Activated T-cell treated with anti-CD3 and anti-CD28 coated beads, Interleukin-2, amount 50 U/mL, for 72 hours (primary cell): ENCODE measurements around the gene MYO9B. TPM values are rescaled to one million over a fixed set of nuclear protein-coding genes. Genes with fewer than 3 reads are reported as not detected.

Experiments used
- ATAC-seq, 2 donors: fragments of 150-1000 bp; cut with Tn5 transposase; replicated peaks in 1 of 2; 2 replicates each; pipeline ENCODE4 v1.10.0; 2021; ENCODE audit warnings: moderate library complexity in 2 of 2, mild to moderate bottlenecking in 1 of 2
- DNase-seq, 2 donors: peaks; one replicate each; pipeline ENCODE4 v3.0.0; 2021 to 2022; ENCODE audit warnings: mixed read lengths in 1 of 2
- H3K27ac Mint-ChIP-seq: one replicate; pipeline ENCODE4 v1.8.0; 2022; ENCODE audit warnings: mild to moderate bottlenecking, moderate library complexity, mixed read lengths
- H3K27me3 Mint-ChIP-seq: one replicate; pipeline ENCODE4 v1.8.0; 2022; ENCODE audit warnings: low read depth, mixed read lengths
- H3K36me3 Mint-ChIP-seq, 2 donors: one replicate each; pipeline ENCODE4 v1.8.0; 2022; ENCODE audit warnings: mixed read lengths in 2 of 2, mild to moderate bottlenecking in 1 of 2; ENCODE audit not compliant: insufficient read depth in 2 of 2
- H3K4me1 Mint-ChIP-seq: one replicate; pipeline ENCODE4 v1.8.0; 2022; ENCODE audit warnings: low read depth, mixed read lengths
- H3K4me3 Mint-ChIP-seq, 2 donors: one replicate each; pipeline ENCODE4 v1.8.0; 2022; ENCODE audit warnings: mild to moderate bottlenecking in 2 of 2, mixed read lengths in 2 of 2, moderate library complexity in 2 of 2
- H3K9me3 Mint-ChIP-seq, 2 donors: one replicate each; pipeline ENCODE4 v1.8.0; 2022; ENCODE audit warnings: mixed read lengths in 2 of 2
- total RNA-seq, 2 donors: library from RNA; stranded (reverse); gene quantifications; one replicate each; pipeline ENCODE4 v1.2.3, GENCODE V29; 2022

MYO9B gene
- total RNA-seq, 2 donors from 2014 or later, result 106 to 135 TPM

DNA sequence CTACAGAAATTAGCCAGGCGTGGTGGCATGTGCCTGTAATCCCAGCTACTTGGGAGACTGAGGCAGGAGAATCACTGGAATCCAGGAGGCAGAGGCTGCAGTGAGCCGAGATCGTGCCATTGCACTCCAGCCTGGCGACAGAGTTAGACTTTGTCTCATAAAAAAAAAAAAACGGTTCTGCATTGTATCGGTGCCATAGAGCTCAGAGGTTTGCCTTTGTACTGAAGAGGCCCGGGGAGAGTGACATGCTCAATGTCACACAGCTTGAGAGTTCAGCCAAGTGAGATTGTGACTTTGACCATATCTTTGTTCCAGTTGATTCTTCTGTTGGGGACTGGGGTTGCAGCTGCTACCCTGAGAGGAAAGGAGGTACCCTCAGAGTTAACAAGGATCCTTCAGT, 4.7 kb upstream of the MYO9B start:
- H3K27me3 Mint-ChIP-seq, result no peaks in the 10 kb centered on the region
- no peak overlapping the region for H3K27ac Mint-ChIP-seq
- no peaks in the 10 kb centered on the region for H3K9me3 Mint-ChIP-seq
- peaks cover 52% of the 10 kb centered on the region for H3K4me1 Mint-ChIP-seq
- no peak overlapping the region for H3K4me3 Mint-ChIP-seq
- DNase-seq (no peak), ATAC-seq (no peak)
- peaks cover 10 to 29% of the 10 kb centered on the region in 2 donors for H3K36me3 Mint-ChIP-seq

DNA sequence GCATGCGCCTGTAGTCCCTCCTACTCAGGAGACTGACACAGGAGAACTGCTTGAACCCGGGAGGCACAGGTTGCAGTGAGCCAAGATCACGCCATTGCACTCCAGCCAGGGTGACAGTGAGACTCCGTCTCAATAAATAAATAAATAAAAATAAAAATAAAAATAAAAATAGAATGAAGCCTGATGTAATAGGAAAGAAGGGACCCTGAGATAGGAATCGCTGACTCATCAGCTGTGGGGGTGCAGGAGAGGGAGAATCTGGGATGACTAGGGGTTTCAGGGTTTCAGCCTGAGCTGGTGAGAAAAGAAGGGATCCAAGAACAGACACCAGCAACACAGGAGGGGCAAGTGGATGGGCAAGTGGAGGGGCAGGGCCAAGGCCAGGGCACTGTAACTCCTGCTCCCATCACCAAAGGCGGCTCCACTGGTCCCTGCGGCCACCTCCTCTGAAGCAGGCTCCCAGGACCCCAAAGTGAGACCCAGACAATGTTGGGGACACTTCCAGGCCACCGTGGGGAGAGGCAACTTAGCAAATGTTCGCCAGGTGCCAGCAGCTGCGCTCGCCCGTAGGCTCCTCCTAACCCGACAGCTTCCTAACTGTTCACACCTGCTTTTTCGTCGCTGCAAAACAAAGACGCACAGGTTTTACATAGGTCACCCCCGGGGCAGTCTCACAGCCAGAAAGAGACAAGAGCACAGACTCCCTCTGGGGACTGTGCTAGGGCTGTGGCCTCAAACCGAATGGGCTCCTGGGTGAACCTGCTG, 1.5 kb upstream of the MYO9B start:
- DNase-seq (no peak), ATAC-seq (no peak)
- H3K27ac Mint-ChIP-seq, result peak overlapping the region; percentile 92
- peaks cover 66% of the 10 kb centered on the region for H3K4me1 Mint-ChIP-seq
- peaks cover 9 to 17% of the 10 kb centered on the region in 2 donors for H3K36me3 Mint-ChIP-seq
- H3K9me3 Mint-ChIP-seq, result no peaks in the 10 kb centered on the region
- peak overlapping the region; percentile 99 to 100 for H3K4me3 Mint-ChIP-seq
- H3K27me3 Mint-ChIP-seq, result no peaks in the 10 kb centered on the region

DNA sequence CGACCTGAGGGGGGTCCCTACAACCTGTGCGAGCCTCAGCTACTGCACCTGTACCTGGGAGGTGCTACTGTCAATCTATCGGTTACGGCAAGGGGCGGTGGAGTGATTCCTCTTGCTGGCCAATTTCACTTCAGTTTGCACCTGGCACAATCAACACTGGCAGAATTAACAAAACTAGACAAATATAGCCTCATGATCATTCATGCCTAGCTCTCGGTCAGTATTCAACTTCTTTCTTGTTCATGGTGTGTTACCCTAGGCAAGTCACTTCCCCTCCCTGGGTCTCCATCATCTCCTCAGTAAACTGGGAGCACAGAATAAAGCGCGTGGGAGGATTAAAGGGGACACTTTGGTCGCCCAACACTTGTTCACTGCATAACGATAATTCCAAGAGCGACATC, 943 bp upstream of the MYO9B start:
- H3K4me1 Mint-ChIP-seq, result peaks cover 72% of the 10 kb centered on the region
- H3K27me3 Mint-ChIP-seq, result no peaks in the 10 kb centered on the region
- H3K36me3 Mint-ChIP-seq, result peaks cover 9 to 17% of the 10 kb centered on the region in 2 donors
- H3K9me3 Mint-ChIP-seq, result no peaks in the 10 kb centered on the region
- DNase-seq (no peak), ATAC-seq (no peak)
- H3K4me3 Mint-ChIP-seq, result peak overlapping the region; percentile 99 to 100
- H3K27ac Mint-ChIP-seq, result peak overlapping the region; percentile 92

DNA sequence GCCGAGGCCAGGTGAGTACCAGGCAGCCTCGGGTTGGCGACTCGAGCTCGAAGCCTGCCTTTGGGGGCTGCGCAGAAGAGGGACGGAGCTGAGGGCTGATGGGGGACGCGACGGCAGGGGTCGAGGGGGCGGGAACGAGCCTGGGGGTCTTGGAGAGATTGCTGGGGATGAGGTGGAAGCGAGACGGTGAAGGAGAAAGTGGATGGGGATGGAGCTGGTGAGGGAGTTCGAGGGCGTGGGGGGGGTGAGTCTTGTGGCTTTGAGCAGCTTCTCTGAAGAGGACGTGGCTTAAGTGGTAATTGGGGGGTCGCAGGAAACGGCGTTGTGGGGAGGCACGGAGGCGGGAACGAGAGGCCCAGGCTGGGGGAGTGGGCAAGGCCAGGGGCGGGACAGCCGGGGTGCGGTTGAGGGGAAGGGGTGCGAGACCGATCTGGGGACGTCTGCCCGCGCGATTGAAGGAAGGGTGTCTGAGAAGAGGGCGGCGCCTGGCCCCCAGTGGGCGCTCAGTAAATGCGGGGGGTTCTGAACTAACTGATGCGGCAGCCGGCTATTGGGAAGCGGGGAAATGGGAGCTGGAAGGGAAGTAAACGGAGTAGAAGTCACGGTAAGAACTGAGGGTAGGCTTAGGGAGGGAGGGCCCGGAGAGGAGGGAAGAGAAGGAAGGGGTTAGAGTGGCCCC, 426 bp downstream of the MYO9B start:
- peaks cover 9 to 16% of the 10 kb centered on the region in 2 donors for H3K36me3 Mint-ChIP-seq
- no peaks in the 10 kb centered on the region for H3K27me3 Mint-ChIP-seq
- no peaks in the 10 kb centered on the region for H3K9me3 Mint-ChIP-seq
- H3K27ac Mint-ChIP-seq, result peak overlapping the region; percentile 97
- peak in 1 of 2 donors; percentile 4 for ATAC-seq
- peak; percentile 63 to 71 for DNase-seq
- peak overlapping the region; percentile 99 to 100 for H3K4me3 Mint-ChIP-seq
- H3K4me1 Mint-ChIP-seq, result peaks cover 74% of the 10 kb centered on the region

DNA sequence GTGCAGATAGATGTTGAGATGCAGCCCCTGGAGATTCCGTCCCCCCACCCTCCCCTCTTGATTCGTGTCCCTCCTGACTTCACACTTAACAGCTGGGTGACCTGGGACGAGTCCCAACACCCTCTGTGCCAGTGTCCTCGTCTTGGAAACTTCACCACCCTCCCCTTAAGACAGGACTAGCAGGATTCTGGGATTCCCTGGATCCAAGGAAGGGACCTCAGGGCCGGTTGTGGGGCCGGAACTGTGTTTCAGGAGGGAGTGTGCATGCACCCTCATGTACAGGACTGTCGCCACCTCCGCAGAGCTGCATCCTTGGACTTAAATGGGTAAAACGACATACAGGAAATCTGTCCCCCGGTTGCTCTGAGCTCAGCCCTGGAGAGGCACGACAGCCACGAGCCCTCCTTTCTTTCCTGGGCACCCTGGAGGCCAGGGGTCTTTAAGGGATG, 990 bp downstream of the MYO9B start:
- H3K4me1 Mint-ChIP-seq, result peaks cover 79% of the 10 kb centered on the region
- peak overlapping the region; percentile 86 for H3K27ac Mint-ChIP-seq
- ATAC-seq (no peak), DNase-seq (peak; percentile 24 to 33)
- H3K27me3 Mint-ChIP-seq, result no peaks in the 10 kb centered on the region
- H3K9me3 Mint-ChIP-seq, result no peaks in the 10 kb centered on the region
- H3K36me3 Mint-ChIP-seq, result peaks cover 9 to 12% of the 10 kb centered on the region in 2 donors
- peak overlapping the region; percentile 99 to 100 for H3K4me3 Mint-ChIP-seq

DNA sequence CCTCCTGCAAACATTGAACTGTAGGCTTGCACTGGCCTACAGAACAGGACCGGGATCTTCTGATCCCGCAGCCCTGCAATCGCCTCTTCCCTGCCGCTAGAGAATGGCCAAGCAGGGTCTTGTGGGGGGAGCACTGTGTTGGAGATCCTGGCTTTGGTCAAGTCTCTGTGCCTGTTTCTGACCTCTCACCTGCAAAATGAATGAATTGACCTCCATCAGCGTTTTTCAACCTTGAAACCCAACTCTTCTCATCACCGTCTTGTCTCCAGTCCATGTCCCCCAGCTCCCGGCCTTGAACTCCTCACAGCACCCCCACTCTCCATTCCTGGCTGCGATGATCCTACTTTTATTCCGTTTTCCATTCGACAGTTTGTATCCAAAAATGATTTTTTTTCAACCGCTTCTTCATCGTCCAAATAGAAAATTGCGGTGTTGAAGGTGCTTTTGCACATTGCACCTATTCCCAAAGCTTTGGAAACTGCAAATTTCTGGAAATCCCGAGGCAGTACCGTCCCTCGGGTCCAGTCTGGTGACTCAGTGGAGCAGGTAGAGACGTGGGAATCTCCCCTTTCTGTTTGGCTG, 2.0 kb downstream of the MYO9B start:
- Mint-ChIP-seq H3K27ac (peak overlapping the region; percentile 43), H3K27me3 (no peaks in the 10 kb centered on the region), H3K4me1 (peaks cover 86% of the 10 kb centered on the region), H3K4me3 (peak overlapping the region; percentile 99 to 100), H3K9me3 (no peaks in the 10 kb centered on the region), H3K36me3 (peaks cover 9 to 12% of the 10 kb centered on the region in 2 donors)
- ATAC-seq (no peak), DNase-seq (no peak)

DNA sequence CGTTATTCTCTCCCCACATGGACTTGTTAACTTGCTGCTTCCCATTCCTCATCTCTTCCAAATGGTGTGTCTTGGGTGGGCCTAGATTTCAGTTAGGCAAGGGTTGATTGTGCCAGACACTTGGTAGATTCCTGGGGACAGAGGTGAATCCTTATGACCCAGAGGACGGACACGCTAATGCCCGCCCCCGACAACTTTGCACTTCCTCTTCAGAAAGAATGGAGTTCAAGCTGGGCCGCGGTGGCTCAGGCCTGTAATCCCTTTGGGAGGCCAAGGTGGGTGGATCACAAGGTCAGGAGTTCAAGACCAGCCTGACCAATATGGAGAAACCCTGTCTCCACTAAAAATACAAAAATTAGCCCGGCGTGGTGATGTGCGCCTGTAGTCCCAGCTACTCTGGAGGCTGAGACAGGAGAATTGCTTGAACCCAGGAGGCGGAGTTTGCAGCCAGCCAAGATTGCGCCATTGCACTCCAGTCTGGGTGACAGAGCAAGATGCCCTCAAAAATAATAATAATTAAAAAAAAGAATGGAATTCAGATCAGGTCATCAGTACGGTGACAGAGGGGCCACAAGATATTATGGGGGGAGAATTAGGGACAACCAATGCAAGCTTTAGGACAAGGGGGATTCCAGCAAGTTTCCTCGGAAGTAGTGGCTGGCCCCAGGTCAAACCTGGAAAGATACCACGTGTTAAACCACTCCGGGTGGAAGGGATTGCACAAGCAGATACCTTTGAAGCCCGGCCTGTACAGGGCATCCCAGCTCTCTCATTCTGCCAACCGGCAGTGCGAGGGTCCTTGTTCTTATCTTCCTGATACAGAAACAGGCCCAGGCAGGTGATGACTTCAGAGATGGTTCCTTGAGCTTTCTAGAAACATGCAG, 2.7 kb downstream of the MYO9B start:
- H3K4me3 Mint-ChIP-seq, result peak overlapping the region; percentile 99 to 100
- ATAC-seq (no peak), DNase-seq (no peak)
- peaks cover 9 to 10% of the 10 kb centered on the region in 2 donors for H3K36me3 Mint-ChIP-seq
- no peaks in the 10 kb centered on the region for H3K9me3 Mint-ChIP-seq
- peaks cover 86% of the 10 kb centered on the region for H3K4me1 Mint-ChIP-seq
- peak overlapping the region; percentile 43 for H3K27ac Mint-ChIP-seq
- H3K27me3 Mint-ChIP-seq, result no peaks in the 10 kb centered on the region

DNA sequence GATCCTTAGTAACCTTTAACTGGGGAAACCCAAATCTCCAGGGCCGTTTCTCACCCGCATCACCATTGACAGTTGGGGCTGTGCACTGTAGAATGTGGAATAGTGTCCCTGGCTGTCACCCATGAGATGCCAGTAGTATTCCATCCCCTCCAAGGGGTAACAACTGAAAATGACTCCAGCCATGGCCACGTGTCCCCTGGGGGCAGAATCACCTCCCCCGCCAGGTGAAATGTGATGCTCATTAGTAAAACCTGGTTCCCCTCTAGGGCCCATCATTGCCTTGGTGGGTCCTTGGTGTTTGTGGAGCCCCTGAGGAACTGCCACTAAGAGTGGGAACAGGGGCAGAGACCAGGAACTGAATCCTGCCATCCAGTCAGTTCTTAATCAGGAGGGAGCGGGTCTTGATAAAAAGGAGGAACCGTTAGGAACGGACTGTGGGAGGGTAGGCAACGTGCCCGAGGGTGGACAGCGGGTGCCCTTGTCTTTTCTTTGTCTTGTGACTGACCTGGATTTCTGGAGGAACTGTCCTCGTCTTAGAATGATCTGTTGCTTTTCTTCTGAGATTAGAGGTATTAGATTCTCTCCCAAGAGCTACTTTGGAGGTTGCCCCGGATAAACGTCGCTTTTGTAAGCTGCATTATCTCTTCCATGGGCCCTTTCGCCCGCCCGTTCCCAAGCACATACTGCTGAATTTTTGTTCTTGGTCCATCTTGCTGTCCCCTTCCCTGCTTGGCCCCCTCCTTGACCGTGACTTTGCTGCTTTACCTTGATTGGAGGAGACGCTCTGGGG, 3.5 kb downstream of the MYO9B start:
- no peaks in the 10 kb centered on the region for H3K9me3 Mint-ChIP-seq
- ATAC-seq, result no peak
- H3K27me3 Mint-ChIP-seq, result no peaks in the 10 kb centered on the region
- DNase-seq, result no peak
- H3K36me3 Mint-ChIP-seq, result peaks cover 6 to 7% of the 10 kb centered on the region in 2 donors
- peak overlapping the region; percentile 84 to 92 for H3K4me3 Mint-ChIP-seq
- peak overlapping the region; percentile 75 for H3K27ac Mint-ChIP-seq
- peaks cover 79% of the 10 kb centered on the region for H3K4me1 Mint-ChIP-seq

DNA sequence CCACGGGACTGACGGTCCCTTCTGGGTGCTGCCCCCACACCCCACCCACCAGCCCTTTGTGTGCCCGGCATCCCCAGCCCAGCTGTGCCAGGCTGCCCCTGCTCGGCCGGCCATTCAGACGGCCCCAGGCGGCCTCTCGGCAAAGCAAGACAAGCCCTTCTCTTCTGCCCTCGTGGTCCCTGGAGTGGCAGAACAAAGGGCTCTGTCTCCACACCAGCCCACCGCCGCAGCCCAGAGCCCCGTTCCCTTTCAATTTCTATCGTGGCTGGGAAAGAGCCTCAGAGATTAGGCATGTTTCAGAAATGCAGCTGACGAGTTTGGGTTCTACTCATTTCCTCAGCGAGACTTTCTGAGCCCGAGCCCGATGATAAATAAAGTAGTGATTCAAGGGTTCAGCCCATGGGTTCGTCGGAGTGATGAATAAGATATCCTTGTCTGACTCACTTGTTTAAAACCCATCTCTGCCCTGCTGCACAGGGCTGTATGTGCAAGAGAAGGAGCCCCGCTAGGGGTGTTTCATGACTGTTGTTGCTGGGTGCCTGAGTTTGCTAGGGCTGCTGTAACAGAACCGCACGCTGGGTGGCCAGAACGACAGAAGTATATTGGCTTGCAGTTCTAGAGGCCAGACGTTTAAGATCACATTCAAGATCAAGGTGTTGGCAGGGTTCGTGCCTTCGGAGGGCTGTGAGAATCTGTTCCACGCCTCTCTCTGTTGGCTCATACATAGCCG, 4.3 kb downstream of the MYO9B start:
- peaks cover 71% of the 10 kb centered on the region for H3K4me1 Mint-ChIP-seq
- H3K9me3 Mint-ChIP-seq, result no peaks in the 10 kb centered on the region
- peak overlapping the region; percentile 84 to 92 for H3K4me3 Mint-ChIP-seq
- peak overlapping the region; percentile 75 for H3K27ac Mint-ChIP-seq
- ATAC-seq, result peak; percentile 80 to 81
- peaks cover 5 to 6% of the 10 kb centered on the region in 2 donors for H3K36me3 Mint-ChIP-seq
- DNase-seq, result peak; percentile 78 to 87
- H3K27me3 Mint-ChIP-seq, result no peaks in the 10 kb centered on the region

DNA sequence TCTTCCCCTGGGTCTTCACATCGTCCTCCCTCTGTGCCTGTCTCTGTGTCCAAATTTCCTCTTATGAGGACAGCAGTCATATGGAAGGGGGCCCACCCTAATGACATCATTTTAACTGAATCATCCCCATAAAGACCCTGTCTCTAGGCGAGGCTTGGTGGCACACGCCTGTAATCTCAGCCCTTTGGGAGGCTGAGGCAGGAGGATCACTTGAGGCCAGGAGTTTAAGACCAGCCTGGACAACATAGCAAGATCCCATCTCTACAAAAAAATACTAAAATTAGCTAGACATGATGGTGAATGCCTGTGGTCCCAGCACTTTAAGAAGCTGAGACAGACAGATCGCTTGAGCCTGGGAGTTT, 4.8 kb downstream of the MYO9B start:
- ATAC-seq (no peak), DNase-seq (no peak)
- Mint-ChIP-seq H3K36me3 (peaks cover 4 to 6% of the 10 kb centered on the region in 2 donors), H3K4me1 (peaks cover 71% of the 10 kb centered on the region), H3K27me3 (no peaks in the 10 kb centered on the region), H3K27ac (no peak overlapping the region), H3K9me3 (no peaks in the 10 kb centered on the region), H3K4me3 (peak overlapping the region; percentile 84 to 92)

DNA sequence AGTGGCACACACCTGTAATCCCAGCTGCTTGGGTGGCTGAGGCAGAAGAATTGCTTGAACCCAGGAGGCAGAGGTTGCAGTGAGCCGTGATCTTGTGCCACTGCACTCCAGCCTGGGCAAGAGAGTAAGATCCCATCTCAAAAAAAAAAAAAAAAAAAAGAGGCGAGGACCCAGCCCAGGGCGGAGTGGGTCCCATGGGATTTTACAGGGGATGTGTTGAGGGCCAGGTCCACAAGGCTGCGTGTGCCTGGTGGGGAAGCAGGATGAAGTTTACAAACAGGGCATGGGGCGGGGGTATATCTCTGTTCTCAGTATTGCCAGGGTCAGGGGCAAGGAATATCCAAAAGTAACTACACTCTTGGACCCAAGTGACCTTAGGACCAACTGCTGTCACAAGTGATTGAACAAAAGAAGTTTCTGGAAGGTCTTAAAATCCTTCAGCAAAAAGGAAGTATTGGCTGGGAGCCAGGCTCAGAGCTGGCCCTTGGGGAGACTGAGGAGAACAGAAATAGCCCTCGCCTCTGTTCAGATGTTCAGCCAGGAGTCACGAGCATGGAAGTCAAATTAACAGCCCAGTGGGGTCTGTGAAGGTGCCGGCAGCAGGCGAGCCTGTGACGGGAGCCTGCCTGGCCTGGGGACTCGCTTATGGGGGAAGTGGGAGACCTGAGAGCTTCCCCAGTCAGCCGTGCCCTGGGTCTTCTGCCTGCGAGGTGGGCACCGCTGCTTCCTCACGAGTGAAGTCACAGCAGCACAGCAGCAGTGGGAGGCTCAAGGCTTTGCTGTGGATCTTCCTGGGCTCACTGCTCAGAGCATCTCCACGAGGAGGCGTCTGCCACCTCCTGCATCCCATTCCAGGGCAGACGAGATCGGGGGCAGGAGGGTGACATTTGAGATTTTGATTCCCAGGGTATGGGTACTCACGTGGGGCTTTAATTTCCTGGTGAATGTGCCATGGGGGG, 6.4 kb downstream of the MYO9B start:
- no peak for DNase-seq
- peaks cover 62% of the 10 kb centered on the region for H3K4me1 Mint-ChIP-seq
- ATAC-seq, result no peak
- H3K4me3 Mint-ChIP-seq, result no peak overlapping the region
- H3K36me3 Mint-ChIP-seq, result peaks cover 0 to 3% of the 10 kb centered on the region in 2 donors
- H3K27ac Mint-ChIP-seq, result peak overlapping the region; percentile 57
- no peaks in the 10 kb centered on the region for H3K27me3 Mint-ChIP-seq
- H3K9me3 Mint-ChIP-seq, result no peaks in the 10 kb centered on the region
